Neuronal stem cell (in vitro differentiated cells): Measurements from ENCODE around the gene HTRA3.

Source experiments
- DNase-seq: peaks from one replicate; pipeline ENCODE4 v3.0.0-alpha.2; 2013; ENCODE audit warnings: low spot score
- H2AFZ ChIP-seq: one replicate; pipeline ENCODE4 v1.6.1; 2013; ENCODE audit warnings: mild to moderate bottlenecking, low read length, inconsistent platforms
- H2AK5ac ChIP-seq: 2 replicates; pipeline ENCODE4 v1.6.1; 2013; ENCODE audit warnings: low read depth, mild to moderate bottlenecking, inconsistent platforms, low read length, moderate library complexity, mixed read lengths
- H2BK120ac ChIP-seq: 2 replicates; pipeline ENCODE4 v1.6.1; 2013; ENCODE audit warnings: low read depth, mild to moderate bottlenecking, inconsistent platforms, low read length, moderate library complexity, mixed read lengths
- H2BK12ac ChIP-seq: one replicate; pipeline ENCODE4 v1.6.1; 2013; ENCODE audit warnings: low read length, inconsistent platforms
- H2BK15ac ChIP-seq: 2 replicates; pipeline ENCODE4 v1.6.1; 2013; ENCODE audit warnings: mild to moderate bottlenecking, low read length, inconsistent platforms, mixed read lengths
- H2BK5ac ChIP-seq: one replicate; pipeline ENCODE4 v1.6.1; 2013; ENCODE audit warnings: inconsistent platforms, mild to moderate bottlenecking, low read length, moderate library complexity
- H3K14ac ChIP-seq: one replicate; pipeline ENCODE4 v1.6.1; 2013; ENCODE audit warnings: low read length, inconsistent platforms
- H3K18ac ChIP-seq: 2 replicates; pipeline ENCODE4 v1.6.1; 2013; ENCODE audit warnings: low read length, inconsistent platforms
- H3K23ac ChIP-seq: 2 replicates; pipeline ENCODE4 v1.6.1; 2013; ENCODE audit warnings: low read depth, mild to moderate bottlenecking, mixed read lengths, low read length, inconsistent platforms; ENCODE audit not compliant: poor library complexity
- H3K27ac ChIP-seq: replicated peaks from 3 replicates; pipeline ENCODE4 v1.5.1; 2013; ENCODE audit warnings: low read length, inconsistent platforms
- H3K27me3 ChIP-seq, 3 experiments: 2 replicates each; pipeline ENCODE4 v1.6.1; 2013; ENCODE audit warnings: low read length in 3 of 3, mild to moderate bottlenecking in 2 of 3, inconsistent platforms in 1 of 3, low read depth in 1 of 3, mixed read lengths in 1 of 3, moderate library complexity in 1 of 3; ENCODE audit not compliant: control insufficient read depth in 3 of 3, insufficient read depth in 3 of 3
- H3K36me3 ChIP-seq, 2 donors: replicated peaks in 1 of 2; 2 replicates each; pipeline ENCODE4 v1.6.1; 2013; ENCODE audit warnings: low read length in 2 of 2; ENCODE audit not compliant: control insufficient read depth in 2 of 2, insufficient read depth in 2 of 2
- H3K4ac ChIP-seq: 2 replicates; pipeline ENCODE4 v1.6.1; 2013; ENCODE audit warnings: inconsistent platforms, mild to moderate bottlenecking, low read length, moderate library complexity
- H3K4me1 ChIP-seq, 2 donors: 1 replicate in 1 of 2; 2 replicates in 1 of 2; pipeline ENCODE4 v1.6.1; 2013; ENCODE audit warnings: low read length in 2 of 2, low read depth in 1 of 2; ENCODE audit not compliant: control insufficient read depth in 2 of 2, insufficient read depth in 1 of 2
- H3K4me2 ChIP-seq: one replicate; pipeline ENCODE4 v1.6.1; 2013; ENCODE audit warnings: mild to moderate bottlenecking, low read length, inconsistent platforms; ENCODE audit not compliant: insufficient read depth, poor library complexity, severe bottlenecking
- H3K4me3 ChIP-seq, 2 donors: 2 replicates each; pipeline ENCODE4 v1.5.1; 2013; ENCODE audit warnings: low read length in 2 of 2, mild to moderate bottlenecking in 2 of 2, inconsistent platforms in 1 of 2, moderate library complexity in 1 of 2
- H3K79me1 ChIP-seq: one replicate; pipeline ENCODE4 v1.6.1; 2013; ENCODE audit warnings: low read depth, mild to moderate bottlenecking, inconsistent platforms, low read length, moderate library complexity
- H3K9ac ChIP-seq: one replicate; pipeline ENCODE4 v1.6.1; 2013; ENCODE audit warnings: mild to moderate bottlenecking, low read depth, low read length, inconsistent platforms; ENCODE audit not compliant: poor library complexity
- H3K9me3 ChIP-seq, 2 donors: replicated peaks in 1 of 2; 2 replicates each; pipeline versions ENCODE3 to v1.6.1; 2013; ENCODE audit warnings: low read length in 2 of 2, mild to moderate bottlenecking in 2 of 2, inconsistent platforms in 1 of 2, low read depth in 1 of 2, mixed read lengths in 1 of 2, moderate library complexity in 1 of 2; ENCODE audit not compliant: control insufficient read depth in 2 of 2, insufficient read depth in 1 of 2
- H4K8ac ChIP-seq: one replicate; pipeline ENCODE4 v1.6.1; 2013; ENCODE audit warnings: low read depth, mild to moderate bottlenecking, inconsistent platforms, low read length, moderate library complexity
- H4K91ac ChIP-seq: one replicate; pipeline ENCODE4 v1.6.1; 2013; ENCODE audit warnings: low read length, low read depth, mild to moderate bottlenecking, inconsistent platforms; ENCODE audit not compliant: poor library complexity
- WGBS, 2 donors: extraction: QIAGEN DNeasy Blood & Tissue Kit; methylation state at CpG; one replicate each; pipeline ENCODE4 v1.1.7; 2013; ENCODE audit warnings: missing lambda C conversion rate in 2 of 2, mixed read lengths in 1 of 2; ENCODE audit not compliant: insufficient read length in 2 of 2, insufficient replicate concordance in 1 of 2; ENCODE audit errors: extremely low coverage in 2 of 2; 5-methylcytosine and 5-hydroxymethylcytosine counted together

The HTRA3 gene

DNA sequence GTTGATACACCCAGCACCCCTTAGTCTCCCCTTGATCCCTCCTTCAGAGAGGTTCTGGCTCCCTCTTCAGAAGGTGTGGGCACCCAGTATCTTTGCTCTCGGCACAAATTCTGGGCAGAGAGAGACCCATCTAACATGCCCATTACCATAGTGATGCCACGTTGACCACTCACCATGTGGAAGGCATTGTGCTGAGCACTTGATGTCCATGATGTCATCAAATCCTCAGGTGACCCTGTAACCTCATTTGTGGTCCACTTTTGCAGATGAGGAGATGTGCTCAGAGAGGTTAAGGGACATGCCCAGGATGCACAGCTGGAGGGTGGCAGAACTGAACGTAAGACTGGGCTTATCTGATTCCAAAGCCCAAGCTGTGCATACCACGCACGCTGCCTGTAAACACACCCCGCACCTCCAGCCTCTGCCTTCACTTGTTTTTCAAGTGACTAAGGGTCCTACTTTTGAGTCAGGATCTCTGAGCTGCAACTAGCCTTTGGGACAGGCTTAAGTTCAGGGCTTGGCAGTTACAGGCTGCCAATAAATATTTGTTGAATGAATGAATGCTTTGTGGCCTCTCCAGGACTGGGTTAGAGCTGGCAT lies 55.2 kb downstream of the HTRA3 start:
- Histone ChIP-seq H3K79me1 (no peaks in the 10 kb centered on the region), H3K9me3 (peaks cover 0 to 9% of the 10 kb centered on the region in 2 donors), H2BK15ac (no peak overlapping the region), H3K4me2 (no peak overlapping the region), H3K18ac (no peak overlapping the region), H3K27me3 (peaks cover 0 to 6% (median 0%) of the 10 kb centered on the region in 3 experiments), H2BK120ac (no peak overlapping the region), H2BK12ac (no peak overlapping the region), H3K36me3 (no peaks in the 10 kb centered on the region), H3K4me1 (no peaks in the 10 kb centered on the region), H3K4ac (no peak overlapping the region), H3K14ac (no peak overlapping the region), H3K4me3 (no peak overlapping the region), H4K8ac (no peak overlapping the region), H2AFZ (no peak overlapping the region), H4K91ac (no peak overlapping the region), H2BK5ac (no peak overlapping the region), H3K9ac (no peak overlapping the region), H3K23ac (no peak overlapping the region), H3K27ac (no peak overlapping the region), H2AK5ac (no peak overlapping the region)
- DNase-seq, result no peak
- no CpG with 5 or more reads among the region's 6 CpGs for WGBS, 2 donors

DNA sequence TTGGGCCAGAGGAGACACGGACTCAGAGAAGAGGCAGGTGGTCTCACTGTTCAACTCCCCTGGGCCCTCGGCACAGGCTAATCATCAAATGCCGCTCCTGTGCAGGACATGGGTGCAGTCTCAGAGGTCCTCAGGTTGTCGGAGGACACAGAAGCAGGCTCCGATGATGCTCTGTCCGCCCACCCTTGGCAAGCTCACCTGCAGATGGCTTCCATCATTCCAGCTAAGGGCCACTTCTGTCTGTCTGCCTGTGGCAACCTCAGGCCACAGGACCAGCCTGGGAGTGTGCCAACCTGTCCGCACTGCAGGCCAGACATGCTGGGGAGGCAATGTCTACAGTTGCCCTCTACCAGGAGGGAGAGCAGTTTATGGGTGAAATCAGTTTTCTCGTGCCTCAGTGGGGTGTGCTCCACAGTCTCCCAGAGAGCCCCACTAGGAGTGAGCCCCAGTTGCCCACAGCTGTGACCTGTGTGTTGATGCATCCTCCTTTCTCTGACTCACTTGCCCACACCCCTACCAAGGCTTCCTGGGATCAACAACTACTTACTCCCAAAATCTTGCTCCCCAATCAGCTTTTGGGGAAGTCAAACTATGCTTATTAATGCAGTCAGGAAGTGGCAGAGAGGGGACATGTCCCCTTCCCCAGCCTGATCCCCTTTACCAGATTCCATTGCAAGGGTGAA lies 55.9 kb downstream of the HTRA3 start:
- Histone ChIP-seq H3K23ac (no peak overlapping the region), H3K36me3 (no peaks in the 10 kb centered on the region), H2BK120ac (no peak overlapping the region), H3K27ac (no peak overlapping the region), H3K9me3 (peaks cover 0 to 9% of the 10 kb centered on the region in 2 donors), H3K4me2 (no peak overlapping the region), H3K79me1 (no peaks in the 10 kb centered on the region), H3K18ac (no peak overlapping the region), H3K4ac (no peak overlapping the region), H2AK5ac (no peak overlapping the region), H3K9ac (no peak overlapping the region), H4K8ac (no peak overlapping the region), H3K4me1 (no peaks in the 10 kb centered on the region), H3K4me3 (no peak overlapping the region), H3K27me3 (peaks cover 0 to 6% (median 0%) of the 10 kb centered on the region in 3 experiments), H2BK5ac (no peak overlapping the region), H4K91ac (no peak overlapping the region), H2BK12ac (no peak overlapping the region), H2BK15ac (no peak overlapping the region), H3K14ac (no peak overlapping the region), H2AFZ (no peak overlapping the region)
- DNase-seq, result no peak
- no CpG with 5 or more reads among the region's 8 CpGs for WGBS, 2 donors

DNA sequence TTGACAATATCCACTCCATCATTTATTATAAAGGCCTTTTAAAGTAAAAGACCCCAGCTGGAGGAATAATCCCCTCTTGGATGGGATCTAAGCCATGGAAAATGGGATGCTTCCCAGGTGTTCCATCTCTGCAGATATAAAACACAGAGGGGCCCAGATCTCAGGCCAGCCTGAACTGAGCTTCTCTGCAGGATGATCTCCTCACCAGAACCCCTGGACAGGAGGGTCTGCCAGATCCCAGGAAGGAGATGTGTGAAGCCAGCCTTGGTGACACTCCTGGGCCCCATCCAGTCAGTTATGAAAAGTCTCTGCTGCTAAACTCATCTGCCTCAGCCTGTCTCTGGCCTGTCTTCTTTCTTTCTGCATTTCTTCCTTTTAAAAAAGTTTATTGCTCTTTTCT lies 56.7 kb downstream of the HTRA3 start:
- no peak for DNase-seq
- Histone ChIP-seq H4K8ac (no peak overlapping the region), H3K9ac (no peak overlapping the region), H3K4ac (no peak overlapping the region), H3K23ac (no peak overlapping the region), H3K4me3 (no peak overlapping the region), H3K27me3 (peaks cover 0 to 6% (median 0%) of the 10 kb centered on the region in 3 experiments), H3K4me1 (no peaks in the 10 kb centered on the region), H3K14ac (no peak overlapping the region), H3K9me3 (peaks cover 0 to 9% of the 10 kb centered on the region in 2 donors), H3K36me3 (no peaks in the 10 kb centered on the region), H3K27ac (no peak overlapping the region), H2AK5ac (no peak overlapping the region), H3K4me2 (no peak overlapping the region), H3K79me1 (no peaks in the 10 kb centered on the region), H2AFZ (no peak overlapping the region), H3K18ac (no peak overlapping the region), H2BK5ac (no peak overlapping the region), H2BK12ac (no peak overlapping the region), H2BK15ac (no peak overlapping the region), H2BK120ac (no peak overlapping the region), H4K91ac (no peak overlapping the region)

DNA sequence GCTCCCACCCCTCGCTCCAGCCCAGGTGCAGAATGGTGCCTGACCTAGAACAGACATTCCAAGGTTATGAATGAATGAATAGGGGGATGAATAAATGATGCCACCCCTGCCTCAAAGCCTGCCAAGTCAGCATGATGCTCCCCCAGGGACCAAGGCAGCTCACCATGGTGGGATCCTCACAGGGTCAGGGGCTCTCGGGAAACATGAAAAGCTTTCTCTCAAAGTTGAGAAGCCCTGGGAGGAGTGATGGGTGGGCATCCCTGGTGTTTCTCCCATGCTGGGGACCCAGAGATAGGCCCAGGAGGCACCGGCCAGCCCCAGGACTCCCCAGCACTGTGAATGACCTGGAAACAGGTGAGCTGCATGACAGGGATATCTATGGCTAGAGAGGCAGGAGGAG lies 58.9 kb downstream of the HTRA3 start:
- Histone ChIP-seq H3K79me1 (no peaks in the 10 kb centered on the region), H2BK5ac (peak overlapping the region; percentile 44), H2AFZ (no peak overlapping the region), H3K27me3 (peaks cover 0 to 10% (median 0%) of the 10 kb centered on the region in 3 experiments), H3K14ac (no peak overlapping the region), H3K4ac (no peak overlapping the region), H4K91ac (no peak overlapping the region), H3K23ac (peak overlapping the region; percentile 66), H3K4me2 (no peak overlapping the region), H2AK5ac (peak overlapping the region; percentile 66), H3K4me1 (no peaks in the 10 kb centered on the region), H3K4me3 (no peak overlapping the region), H2BK12ac (no peak overlapping the region), H2BK120ac (no peak overlapping the region), H4K8ac (no peak overlapping the region), H3K36me3 (no peaks in the 10 kb centered on the region), H3K18ac (no peak overlapping the region), H3K9me3 (peaks cover 0 to 6% of the 10 kb centered on the region in 2 donors), H3K9ac (no peak overlapping the region), H2BK15ac (no peak overlapping the region), H3K27ac (no peak overlapping the region)
- no peak for DNase-seq
- no CpG with 5 or more reads among the region's 3 CpGs for WGBS, 2 donors
